DND-41 (cell line): ENCODE data around the gene HEMK1.

Experiments
- ATAC-seq: fragments of 200-7000 bp; cut with Tn5 transposase; 3 replicates; pipeline ENCODE4 v1.9.1; 2021; ENCODE audit warnings: low read depth; ENCODE audit not compliant: insufficient read depth
- DNase-seq: peaks from one replicate; pipeline ENCODE4 v3.0.0-alpha.2; 2020
- H2AFZ ChIP-seq: 2 replicates; pipeline ENCODE4 v1.6.0; 2012; ENCODE audit warnings: low read depth, low read length
- H3K27ac ChIP-seq: 2 replicates; pipeline ENCODE4 v1.5.1; 2012; ENCODE audit warnings: low read length, inconsistent platforms
- H3K27me3 ChIP-seq: fragments of 200-600 bp; sonication (generic); 2 replicates; pipeline ENCODE4 v1.6.0; 2012; ENCODE audit warnings: low read length, mild to moderate bottlenecking, inconsistent platforms; ENCODE audit not compliant: insufficient read depth, poor library complexity
- H3K36me3 ChIP-seq: 2 replicates; pipeline ENCODE4 v1.5.1; 2012; ENCODE audit warnings: low read length, inconsistent platforms; ENCODE audit not compliant: insufficient read depth
- H3K4me1 ChIP-seq: 2 replicates; pipeline ENCODE4 v1.5.1; 2012; ENCODE audit warnings: mild to moderate bottlenecking, low read length; ENCODE audit not compliant: insufficient read depth
- H3K4me2 ChIP-seq: 2 replicates; pipeline ENCODE4 v1.6.0; 2012; ENCODE audit warnings: mild to moderate bottlenecking, moderate library complexity, low read length, inconsistent platforms; ENCODE audit not compliant: insufficient read depth
- H3K4me3 ChIP-seq, 2 experiments: fragments of 200-600 bp in 1 of 2; shearing (Covaris generic) in 1 of 2; 2 replicates each; pipeline ENCODE4 v1.5.1; 2012 to 2016; ENCODE audit warnings: inconsistent platforms in 2 of 2, low read length in 2 of 2, mild to moderate bottlenecking in 2 of 2, low read depth in 1 of 2, moderate library complexity in 1 of 2
- H3K79me2 ChIP-seq: 2 replicates; pipeline ENCODE4 v1.6.0; 2012; ENCODE audit warnings: low read length, inconsistent platforms; ENCODE audit not compliant: insufficient read depth
- H3K9ac ChIP-seq: 2 replicates; pipeline ENCODE4 v1.6.0; 2012; ENCODE audit warnings: low read depth, mild to moderate bottlenecking, inconsistent platforms, low read length, moderate library complexity
- H3K9me3 ChIP-seq: 2 replicates; pipeline ENCODE4 v1.5.1; 2012; ENCODE audit warnings: low read length, moderate library complexity, mild to moderate bottlenecking, inconsistent platforms; ENCODE audit not compliant: insufficient read depth, severe bottlenecking
- H4K20me1 ChIP-seq: 2 replicates; pipeline ENCODE4 v1.6.0; 2012; ENCODE audit warnings: low read length; ENCODE audit not compliant: insufficient read depth
- CTCF ChIP-seq: IDR thresholded peaks from 2 replicates; pipeline ENCODE4 v1.5.1; 2012; ENCODE audit warnings: borderline replicate concordance, low read length, moderate library complexity, mild to moderate bottlenecking; ENCODE audit not compliant: poor library complexity, severe bottlenecking; ENCODE audit errors: extremely low read depth
- EZH2 ChIP-seq: IDR thresholded peaks from 3 replicates; pipeline ENCODE4 v1.6.1; 2012; ENCODE audit warnings: borderline replicate concordance, low read depth, mild to moderate bottlenecking, moderate library complexity, low read length, inconsistent platforms; ENCODE audit not compliant: severe bottlenecking

HEMK1 gene

DNA sequence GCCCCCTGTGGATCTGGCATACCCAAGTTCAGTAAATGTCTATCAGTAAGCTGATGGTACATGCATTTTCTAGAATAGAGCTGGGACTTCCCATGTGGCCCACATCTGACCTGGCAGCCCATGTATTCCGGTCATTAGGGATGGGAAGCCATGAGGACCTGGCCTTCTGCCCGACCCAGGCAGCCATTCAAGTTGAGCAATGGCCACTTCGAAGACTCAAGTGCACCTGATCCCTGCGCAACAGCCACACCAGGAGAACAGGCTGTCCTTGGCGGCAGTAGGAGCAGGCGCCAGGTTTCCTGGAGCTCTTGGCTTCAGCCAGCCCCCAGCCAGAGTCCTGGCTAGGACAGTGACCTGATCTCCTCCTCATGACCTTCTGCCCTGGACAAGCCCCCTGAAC lies 14.6 kb downstream of the HEMK1 start:
- Histone ChIP-seq H3K4me1 (peaks cover 47% of the 10 kb centered on the region), H3K79me2 (peaks cover 21% of the 10 kb centered on the region), H3K27ac (peak overlapping the region; percentile 96), H3K27me3 (no peaks in the 10 kb centered on the region), H4K20me1 (no peaks in the 10 kb centered on the region), H3K9me3 (no peaks in the 10 kb centered on the region), H2AFZ (no peak overlapping the region), H3K36me3 (peaks cover 83% of the 10 kb centered on the region), H3K4me3 (no peak overlapping the region), H3K4me2 (no peak overlapping the region), H3K9ac (no peak overlapping the region)
- DNase-seq (no peak), ATAC-seq (no peak)
- TF ChIP-seq EZH2 (no peak), CTCF (no peak)

DNA sequence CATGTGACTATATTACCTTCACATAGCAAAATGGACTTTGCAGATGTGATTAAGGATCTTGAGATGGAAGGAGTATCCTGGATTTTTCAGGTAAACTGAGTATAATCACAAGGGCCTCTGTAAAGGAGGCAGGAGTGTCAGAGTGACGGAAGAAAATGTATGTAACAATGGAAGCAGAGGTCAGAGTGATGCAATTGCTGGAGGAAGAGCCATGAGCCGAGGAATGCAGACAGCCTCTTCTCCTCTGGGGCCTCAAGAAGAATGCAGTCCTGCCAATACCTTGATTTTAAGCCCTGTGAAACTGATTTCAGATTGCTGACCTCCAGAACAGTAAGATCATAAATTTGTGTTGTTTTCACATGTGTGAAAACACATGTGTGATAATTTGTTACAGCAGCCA lies 15.1 kb downstream of the HEMK1 start:
- Histone ChIP-seq H3K4me2 (no peak overlapping the region), H2AFZ (no peak overlapping the region), H3K79me2 (peaks cover 25% of the 10 kb centered on the region), H3K4me3 (no peak overlapping the region), H3K9ac (no peak overlapping the region), H3K4me1 (peaks cover 52% of the 10 kb centered on the region), H3K36me3 (peaks cover 78% of the 10 kb centered on the region), H3K27ac (peak overlapping the region; percentile 96), H4K20me1 (no peaks in the 10 kb centered on the region), H3K27me3 (no peaks in the 10 kb centered on the region), H3K9me3 (no peaks in the 10 kb centered on the region)
- ATAC-seq (no peak), DNase-seq (no peak)
- no peak for TF ChIP-seq CTCF
- no peak for TF ChIP-seq EZH2

- H3K4me2 ChIP-seq = peak overlapping the region; percentile 2; the same call in 1 of the 2 replicates
- TF ChIP-seq CTCF (no peak), EZH2 (no peak)
- DNase-seq (no peak), ATAC-seq (no peak)
- no peaks in the 10 kb centered on the region for H3K9me3 ChIP-seq
- H3K79me2 ChIP-seq = peaks cover 28% of the 10 kb centered on the region
- H4K20me1 ChIP-seq = no peaks in the 10 kb centered on the region
- H3K27me3 ChIP-seq = no peaks in the 10 kb centered on the region
- H3K4me1 ChIP-seq = peaks cover 69% of the 10 kb centered on the region
- H3K36me3 ChIP-seq = peaks cover 60% of the 10 kb centered on the region
- H3K27ac ChIP-seq = peak overlapping the region; percentile 96
- no peak overlapping the region for H3K4me3 ChIP-seq
- H2AFZ ChIP-seq = no peak overlapping the region
- H3K9ac ChIP-seq = peak overlapping the region; percentile 53
Observed at GRCh38 chr3:50585919-50586762, 16.8 kb downstream of the HEMK1 start.
